ENCODE data around the gene TRIP10. TPM values are rescaled to one million over a fixed set of nuclear protein-coding genes. Genes with fewer than 3 reads are reported as not detected.

Gene TRIP10
- total RNA-seq, 2 donors from 2014 or later, result 37.0 to 74.2 TPM

GRCh38 chr19:6699935-6700334 lies 39.5 kb upstream of the TRIP10 start:
- Histone ChIP-seq H3K36me3 (no peaks in the 10 kb centered on the region), H3K9me3 (no peaks in the 10 kb centered on the region), H3K4me3 (no peak overlapping the region), H3K27ac (no peak overlapping the region), H3K27me3 (replicated peaks; ENCODE audit: insufficient read depth) (no peaks in the 10 kb centered on the region), H3K4me1 (replicated peaks) (no peaks in the 10 kb centered on the region)
- no peak for TF ChIP-seq POLR2AphosphoS5 (IDR thresholded peaks at IDR 0.05)
- intact Hi-C loops (cut with DNase I), result no loop called here
- no peak for DNase-seq (ENCODE audit: low spot score)

- Histone ChIP-seq H3K4me1 (replicated peaks) (no peaks in the 10 kb centered on the region), H3K4me3 (no peak overlapping the region), H3K9me3 (no peaks in the 10 kb centered on the region), H3K27me3 (replicated peaks; ENCODE audit: insufficient read depth) (no peaks in the 10 kb centered on the region), H3K36me3 (no peaks in the 10 kb centered on the region), H3K27ac (no peak overlapping the region)
- DNase-seq (ENCODE audit: low spot score), result no peak
- TF ChIP-seq POLR2AphosphoS5 (IDR thresholded peaks at IDR 0.05), result no peak
- no peak for TF ChIP-seq CTCF (IDR thresholded peaks at IDR 0.05)
- no peak for TF ChIP-seq POLR2A (IDR thresholded peaks at IDR 0.05)
- WGBS, result 88% methylated on average over 8 of the region's 8 CpGs
- intact Hi-C loops (cut with DNase I), result no loop called here
Observed at GRCh38 chr19:6700586-6701316, 38.7 kb upstream of the TRIP10 start.

DNA sequence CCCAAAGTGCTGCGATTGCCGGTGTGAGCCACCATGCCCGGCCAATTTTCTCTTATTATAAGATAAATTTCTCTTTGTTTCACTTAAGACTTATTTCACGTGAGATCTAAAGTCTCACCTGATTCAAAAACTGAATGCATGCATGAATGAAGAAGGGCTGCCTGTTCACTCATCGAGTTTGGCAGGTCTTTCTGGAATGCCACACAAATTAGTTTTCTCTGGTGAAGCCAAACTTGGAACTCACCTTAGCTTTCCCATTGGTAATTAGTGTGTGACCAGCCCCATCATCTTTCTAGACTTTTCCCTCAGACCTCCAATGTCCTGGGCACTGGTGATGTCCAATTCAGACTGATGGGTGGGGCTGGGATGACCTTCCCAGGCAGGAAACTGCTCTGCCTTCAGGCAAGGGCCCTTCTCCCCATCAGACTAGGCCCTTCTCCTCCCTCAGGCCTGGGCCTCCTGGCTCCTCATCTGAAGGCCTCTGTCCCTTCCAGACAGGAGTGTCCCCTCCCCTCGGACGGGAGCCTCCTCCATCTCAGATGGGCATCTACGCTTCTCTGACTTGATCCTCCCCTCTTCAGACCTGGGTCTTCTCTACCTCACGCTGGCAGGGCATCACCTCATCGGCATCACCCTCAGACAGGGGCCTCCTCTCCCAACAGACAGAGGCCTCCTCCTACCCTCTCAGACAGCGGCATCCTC lies 33.4 kb upstream of the TRIP10 start:
- H3K4me3 ChIP-seq, result no peak overlapping the region
- no peaks in the 10 kb centered on the region for H3K4me1 ChIP-seq (replicated peaks)
- H3K36me3 ChIP-seq, result no peaks in the 10 kb centered on the region
- H3K27me3 ChIP-seq (replicated peaks; ENCODE audit: insufficient read depth), result no peaks in the 10 kb centered on the region
- 72% methylated on average over 11 of the region's 11 CpGs for WGBS
- no peak for TF ChIP-seq POLR2A (IDR thresholded peaks at IDR 0.05)
- TF ChIP-seq POLR2AphosphoS5 (IDR thresholded peaks at IDR 0.05), result no peak
- TF ChIP-seq CTCF (IDR thresholded peaks at IDR 0.05), result no peak
- H3K9me3 ChIP-seq, result no peaks in the 10 kb centered on the region
- DNase-seq (ENCODE audit: low spot score), result no peak
- H3K27ac ChIP-seq, result no peak overlapping the region
- intact Hi-C loops (cut with DNase I), result no loop called here

DNA sequence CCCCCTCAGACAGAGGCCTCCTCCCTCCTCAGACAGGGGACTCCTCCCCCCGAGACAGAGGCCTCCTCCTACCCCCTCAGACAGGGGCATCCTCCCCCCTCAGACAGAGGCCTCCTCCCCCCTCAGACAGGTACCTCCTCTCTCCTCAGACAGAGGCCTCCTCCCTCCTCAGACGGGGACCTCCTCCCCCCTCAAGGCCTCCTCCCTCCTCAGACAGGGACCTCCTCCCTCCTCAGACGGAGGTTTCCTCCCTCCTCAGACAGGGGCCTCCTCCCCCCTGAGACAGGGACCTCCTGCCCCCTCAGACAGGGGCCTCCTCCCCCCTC lies 32.9 kb upstream of the TRIP10 start:
- intact Hi-C loops (cut with DNase I), result no loop called here
- Histone ChIP-seq H3K4me3 (no peak overlapping the region), H3K27ac (no peak overlapping the region), H3K9me3 (no peaks in the 10 kb centered on the region), H3K27me3 (replicated peaks; ENCODE audit: insufficient read depth) (no peaks in the 10 kb centered on the region), H3K4me1 (replicated peaks) (no peaks in the 10 kb centered on the region), H3K36me3 (no peaks in the 10 kb centered on the region)
- 52% methylated on average over 3 of the region's 3 CpGs for WGBS
- no peak for DNase-seq (ENCODE audit: low spot score)
- no peak for TF ChIP-seq CTCF (IDR thresholded peaks at IDR 0.05)
- TF ChIP-seq POLR2AphosphoS5 (IDR thresholded peaks at IDR 0.05), result no peak
- TF ChIP-seq POLR2A (IDR thresholded peaks at IDR 0.05), result no peak

DNA sequence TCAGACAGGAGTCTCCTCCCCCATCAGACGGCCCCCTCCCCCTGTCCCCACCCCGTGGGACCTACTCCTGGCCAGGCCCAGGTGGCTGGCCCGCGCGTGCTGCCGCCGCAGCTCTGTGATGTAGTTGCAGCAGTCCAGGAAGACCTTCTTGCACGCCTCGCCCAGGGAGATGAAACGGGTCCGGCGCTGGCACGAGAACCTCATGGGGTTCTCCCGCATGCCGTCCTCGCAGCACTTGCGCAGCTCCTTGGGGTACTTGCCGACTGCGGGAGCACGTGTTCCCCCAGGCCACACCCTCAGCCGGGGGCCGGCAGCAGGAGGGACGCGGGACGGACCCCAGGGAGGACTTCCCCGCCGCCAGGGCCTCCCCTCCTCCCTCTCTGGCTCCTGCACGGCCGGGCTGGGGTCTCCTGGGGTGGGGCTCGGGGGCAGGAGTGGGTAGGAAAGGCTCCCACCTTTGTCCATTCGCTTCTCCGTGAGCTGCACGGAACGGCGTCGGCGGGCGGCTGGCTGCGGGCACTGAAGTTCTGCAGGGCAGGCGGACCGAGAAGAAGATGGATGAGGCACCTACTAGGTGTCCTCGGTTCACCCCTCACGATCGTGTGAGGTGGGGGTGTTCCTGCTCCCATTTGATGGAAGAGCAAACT lies 32.3 kb upstream of the TRIP10 start:
- Histone ChIP-seq H3K27me3 (replicated peaks; ENCODE audit: insufficient read depth) (no peaks in the 10 kb centered on the region), H3K27ac (no peak overlapping the region), H3K36me3 (no peaks in the 10 kb centered on the region), H3K9me3 (no peaks in the 10 kb centered on the region), H3K4me1 (replicated peaks) (no peaks in the 10 kb centered on the region), H3K4me3 (no peak overlapping the region)
- no peak for DNase-seq (ENCODE audit: low spot score)
- intact Hi-C loops (cut with DNase I), result no loop called here
- 85% methylated on average over 41 of the region's 44 CpGs for WGBS
- TF ChIP-seq POLR2AphosphoS5 (IDR thresholded peaks at IDR 0.05) (no peak), POLR2A (IDR thresholded peaks at IDR 0.05) (no peak), CTCF (IDR thresholded peaks at IDR 0.05) (no peak)
